GM19043 (cell line): ENCODE data around the gene LAMA2.

Source experiments
- ATAC-seq: cut with Tn5 transposase; IDR thresholded peaks from one replicate; pipeline ENCODE4 v1.9.1; 2021; ENCODE audit warnings: low read depth; ENCODE audit not compliant: unreplicated experiment

Gene LAMA2

DNA sequence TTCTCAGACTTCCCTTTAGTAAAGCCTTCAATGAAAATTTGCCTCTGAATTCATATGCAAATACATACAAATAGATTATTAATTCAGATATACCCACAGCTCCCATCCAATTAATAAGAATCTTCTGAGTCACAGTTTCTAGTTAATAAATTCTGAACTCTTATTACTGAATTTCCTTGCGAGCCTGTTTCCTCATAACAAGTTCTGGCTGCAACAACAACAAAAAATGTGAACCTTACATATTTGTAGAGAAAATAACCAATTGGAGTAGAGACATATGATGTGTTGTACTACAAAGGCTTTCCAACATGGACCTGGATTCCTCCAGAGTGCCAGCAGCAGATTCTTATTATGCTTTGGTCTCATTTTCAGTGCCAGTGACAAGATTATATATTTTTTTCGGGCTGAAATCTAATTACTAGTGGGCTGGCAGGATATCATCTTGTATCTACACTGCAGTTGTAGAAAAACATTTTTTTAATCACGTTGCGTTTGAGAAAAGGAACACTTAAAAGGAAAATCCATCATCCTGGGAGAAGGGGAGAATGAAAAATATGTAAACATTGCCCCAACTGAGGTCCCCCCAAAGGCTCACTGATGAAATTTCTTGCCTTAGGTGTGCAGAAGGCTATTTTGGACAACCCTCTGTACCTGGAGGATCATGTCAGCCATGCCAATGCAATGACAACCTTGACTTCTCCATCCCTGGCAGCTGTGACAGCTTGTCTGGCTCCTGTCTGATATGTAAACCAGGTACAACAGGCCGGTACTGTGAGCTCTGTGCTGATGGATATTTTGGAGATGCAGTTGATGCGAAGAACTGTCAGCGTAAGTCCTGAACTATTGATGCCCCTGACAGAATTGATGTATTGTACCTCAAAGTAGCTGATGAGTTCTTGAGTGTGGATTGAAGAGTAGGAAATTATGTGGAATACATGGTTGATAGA, 404.6 kb downstream of the LAMA2 start:
- no peak for ATAC-seq

GRCh38 chr6:129289442-129289841, 406.5 kb downstream of the LAMA2 start:
- ATAC-seq: no peak

DNA sequence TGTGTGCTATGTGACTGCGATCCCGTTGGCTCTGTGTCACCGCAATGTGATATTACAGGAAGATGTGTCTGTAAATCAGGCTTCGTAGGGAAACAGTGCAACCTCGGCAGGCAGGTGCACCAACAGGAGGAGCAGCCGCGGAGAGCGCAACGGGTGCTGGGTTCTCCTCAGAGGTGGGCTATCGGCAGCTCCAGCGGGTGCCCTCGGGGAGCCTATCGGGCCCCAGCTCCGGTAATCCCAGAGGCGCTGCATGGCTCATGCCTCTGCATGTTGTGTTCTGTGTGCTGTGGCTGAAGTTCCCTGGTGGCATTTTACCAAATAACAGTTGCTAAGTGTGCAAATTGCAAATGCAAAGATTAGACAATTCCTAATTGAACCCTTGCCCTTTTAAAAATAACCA, 409.9 kb downstream of the LAMA2 start:
- ATAC-seq: no peak

GRCh38 chr6:129297592-129297991, 414.7 kb downstream of the LAMA2 start:
- ATAC-seq: no peak

DNA sequence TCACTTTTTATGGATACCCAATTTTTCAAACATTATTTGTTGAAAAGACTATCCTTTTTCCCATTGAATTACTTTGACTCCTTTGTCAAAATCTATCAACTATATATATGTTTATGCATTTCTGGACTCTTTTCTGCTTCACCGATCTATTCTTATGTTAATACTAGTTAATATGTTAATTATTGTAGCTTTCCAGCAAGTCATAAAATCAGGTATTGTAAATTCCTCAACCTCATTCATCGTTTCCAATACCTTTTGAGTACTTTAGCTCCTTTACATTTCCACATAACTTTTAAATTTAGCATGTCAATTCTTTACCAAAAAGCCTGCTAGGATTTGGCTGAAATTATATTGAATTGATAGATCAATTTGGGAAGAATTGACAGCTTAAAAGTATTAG, 419.7 kb downstream of the LAMA2 start:
- no peak for ATAC-seq

GRCh38 chr6:129306826-129307225, 423.9 kb downstream of the LAMA2 start:
- ATAC-seq: no peak

- ATAC-seq: no peak
Observed at GRCh38 chr6:129307845-129308244, 424.9 kb downstream of the LAMA2 start.

DNA sequence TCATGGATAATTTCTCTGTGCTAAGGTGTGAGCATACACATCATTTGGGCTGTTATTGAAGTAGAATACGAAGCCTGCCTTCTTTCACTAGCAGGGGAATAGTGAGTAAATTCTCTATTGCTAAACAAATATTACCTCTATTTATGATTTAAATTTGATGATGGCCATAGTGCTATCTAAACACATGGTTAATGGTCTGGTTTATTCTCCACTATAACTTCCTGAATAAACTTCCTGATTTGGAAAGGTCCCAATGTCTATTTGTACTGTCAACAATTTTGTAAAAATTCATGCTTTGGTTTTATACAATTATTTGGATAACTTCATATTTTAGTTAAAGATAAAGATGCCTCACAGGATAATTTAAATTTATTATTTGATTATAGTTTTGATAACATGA, 426.2 kb downstream of the LAMA2 start:
- no peak for ATAC-seq

- no peak for ATAC-seq
Observed at GRCh38 chr6:129312880-129313279, 429.9 kb downstream of the LAMA2 start.

DNA sequence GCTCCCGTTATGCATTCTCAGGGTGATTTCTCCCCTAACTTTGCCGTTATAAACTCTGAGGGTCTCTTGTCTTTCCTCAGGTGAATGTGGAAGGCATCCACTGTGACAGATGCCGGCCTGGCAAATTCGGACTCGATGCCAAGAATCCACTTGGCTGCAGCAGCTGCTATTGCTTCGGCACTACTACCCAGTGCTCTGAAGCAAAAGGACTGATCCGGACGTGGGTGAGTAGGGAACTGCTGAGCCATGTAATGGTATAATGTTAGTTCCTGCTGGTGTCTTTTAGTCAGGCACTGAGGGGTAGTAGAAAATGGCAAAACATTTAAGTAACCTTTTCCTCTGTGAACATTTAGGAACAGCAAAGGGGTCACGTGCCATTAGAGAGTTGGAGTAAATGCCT, 431.6 kb downstream of the LAMA2 start:
- ATAC-seq: no peak

DNA sequence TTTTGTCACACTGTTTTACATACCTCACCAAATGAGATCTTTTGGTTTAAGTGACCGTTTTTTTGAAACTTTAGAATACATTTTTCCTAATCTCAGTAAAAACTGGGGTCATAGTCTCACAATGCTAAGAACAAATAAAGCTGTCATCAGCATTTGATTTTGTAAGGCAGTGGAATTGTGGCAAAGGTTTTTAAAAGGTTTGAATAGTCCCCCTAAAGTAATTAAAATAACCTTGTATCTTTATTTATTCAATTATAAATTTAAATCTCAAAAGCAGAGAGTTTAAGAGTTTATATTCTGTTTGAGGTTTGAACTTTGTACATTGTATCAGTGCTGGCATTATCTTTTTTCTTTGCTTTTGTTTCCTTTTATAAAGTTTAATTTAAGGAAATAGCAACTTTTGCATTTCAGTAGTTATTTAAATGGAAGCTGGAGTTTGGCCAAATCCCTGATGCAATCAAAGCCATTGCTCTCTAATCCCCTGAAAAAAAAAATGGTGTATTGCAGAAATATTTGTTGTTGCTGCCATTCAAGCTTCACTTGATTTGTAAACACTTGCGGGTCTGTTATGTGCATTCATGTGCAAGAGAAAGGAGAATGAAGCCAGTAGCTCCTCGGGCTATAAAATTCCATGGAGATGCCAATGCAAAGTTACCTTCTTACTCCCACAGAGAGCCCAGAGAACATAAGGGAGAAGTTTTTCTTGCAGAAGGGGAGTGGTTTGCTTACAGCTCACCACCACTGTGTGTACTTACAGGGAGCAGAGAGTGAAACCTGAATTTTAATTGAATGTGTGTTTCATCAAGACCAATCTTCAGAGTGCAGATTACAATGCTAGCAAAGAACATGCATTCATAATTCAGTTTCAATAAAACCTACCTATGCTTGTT, 435.2 kb downstream of the LAMA2 start:
- no peak for ATAC-seq

GRCh38 chr6:129320892-129321291, 438.0 kb downstream of the LAMA2 start:
- ATAC-seq: no peak

DNA sequence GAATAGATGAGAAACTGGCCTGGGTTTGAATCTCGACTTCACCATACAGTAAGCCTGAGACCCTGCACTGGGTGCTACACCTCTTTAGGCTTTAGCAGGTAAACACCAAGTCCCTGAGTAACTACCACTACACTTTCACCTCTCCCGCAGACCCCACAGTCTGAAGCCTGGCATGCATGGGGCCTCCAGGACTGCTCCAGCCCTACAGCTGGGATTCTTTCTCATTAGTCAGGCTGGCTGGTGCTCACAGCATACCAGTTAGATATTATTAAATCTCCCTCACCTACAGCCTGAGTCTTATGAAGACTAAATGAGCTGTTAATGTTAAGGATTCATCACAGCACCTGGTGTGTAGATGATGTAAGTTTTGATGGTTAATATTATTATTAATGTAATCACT, 438.4 kb downstream of the LAMA2 start:
- ATAC-seq: no peak

GRCh38 chr6:129324345-129324744, 441.4 kb downstream of the LAMA2 start:
- ATAC-seq: no peak

DNA sequence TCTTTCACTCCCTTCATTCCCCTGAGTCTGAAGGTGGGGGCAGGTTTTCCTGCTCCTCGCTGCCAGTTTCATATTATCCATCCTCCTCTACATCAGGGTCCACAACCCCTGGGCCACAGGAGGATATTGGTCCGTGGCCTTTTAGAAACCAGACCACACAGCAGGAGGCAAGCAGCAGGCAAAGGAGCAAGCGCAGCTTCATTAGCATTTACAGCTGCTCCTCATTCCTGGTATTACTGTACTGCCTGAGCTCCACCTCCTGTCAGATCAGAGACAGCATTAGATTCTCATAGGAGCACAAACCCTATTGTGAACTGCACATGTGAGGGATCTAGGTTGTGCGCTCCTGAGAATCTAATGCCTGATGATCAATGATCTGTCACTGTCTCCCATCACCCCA, 446.7 kb downstream of the LAMA2 start:
- ATAC-seq: no peak

- ATAC-seq: no peak
Observed at GRCh38 chr6:129331450-129332138, 448.7 kb downstream of the LAMA2 start.

DNA sequence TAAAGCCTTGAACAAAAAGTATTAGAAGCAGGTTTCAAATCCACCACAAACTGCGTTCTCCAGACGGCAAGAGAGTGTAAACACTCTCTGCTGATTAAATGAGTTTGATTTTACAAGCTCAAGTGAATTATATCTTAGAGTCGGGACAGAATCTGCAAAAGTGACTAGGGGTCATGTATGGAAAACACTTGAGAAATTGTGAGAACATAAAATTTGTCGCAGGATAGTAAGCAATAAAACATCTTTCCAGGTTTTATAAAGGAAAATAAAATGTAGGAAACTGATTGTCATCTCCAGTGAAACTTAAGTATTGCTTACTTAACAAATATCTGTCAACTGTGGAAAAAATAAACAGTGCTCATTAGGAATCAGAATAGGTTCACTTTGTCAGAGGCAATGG, 452.9 kb downstream of the LAMA2 start:
- ATAC-seq: no peak

- no peak for ATAC-seq
Observed at GRCh38 chr6:129338683-129339082, 455.7 kb downstream of the LAMA2 start.

- ATAC-seq: no peak
Observed at GRCh38 chr6:129340983-129341382, 458.0 kb downstream of the LAMA2 start.

GRCh38 chr6:129342243-129342642, 459.3 kb downstream of the LAMA2 start:
- ATAC-seq: no peak

DNA sequence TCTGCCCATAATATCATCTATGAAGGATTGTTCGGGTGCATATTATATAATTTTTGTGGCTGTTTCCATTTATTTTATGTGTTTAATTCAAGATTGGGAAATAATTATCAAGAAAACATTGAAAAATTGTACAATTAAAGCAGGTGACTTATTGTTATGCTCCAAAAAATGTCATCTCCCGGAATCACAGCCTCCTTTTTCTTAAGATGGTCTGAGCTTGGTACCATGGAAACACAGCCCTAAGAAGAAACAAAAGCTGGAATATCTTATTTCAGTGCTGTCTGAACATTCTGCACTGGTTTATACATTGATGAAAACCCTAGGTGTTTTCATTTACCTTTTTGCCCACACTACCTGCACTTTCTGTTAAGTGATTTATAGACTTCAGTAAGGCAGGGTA, 459.9 kb downstream of the LAMA2 start:
- ATAC-seq: no peak
